ELF-1 (cell line): ENCODE results near the gene ATP6V0D1.
"Not testable (repeated sequence)": the region's sequence is repeated elsewhere in the genome, so short reads cannot be mapped to it uniquely, and the experiment has no call there.

Experiments
- DNase-seq: peaks from one replicate; pipeline ENCODE4 v3.0.0-alpha.2; 2016; ENCODE audit warnings: low read depth, low spot score

The ATP6V0D1 gene

GRCh38 chr16:67504031-67505021, 23.4 kb upstream of the ATP6V0D1 start:
- no peak for DNase-seq

- DNase-seq = no peak
Measured at GRCh38 chr16:67499106-67499505, 18.1 kb upstream of the ATP6V0D1 start.

GRCh38 chr16:67490335-67491096, 9.6 kb upstream of the ATP6V0D1 start:
- DNase-seq = no peak

GRCh38 chr16:67489401-67490083, 8.6 kb upstream of the ATP6V0D1 start:
- DNase-seq = no peak

- not testable (repeated sequence) for DNase-seq
Measured at GRCh38 chr16:67487561-67487960, 6.6 kb upstream of the ATP6V0D1 start.

- DNase-seq = no peak
Measured at GRCh38 chr16:67486805-67487204, 5.8 kb upstream of the ATP6V0D1 start.

- DNase-seq = no peak
Measured at GRCh38 chr16:67483731-67484525, 3.0 kb upstream of the ATP6V0D1 start.

- no peak for DNase-seq
Measured at GRCh38 chr16:67483150-67483549, 2.2 kb upstream of the ATP6V0D1 start, which contains the start of gene AGRP. Gene AGRP (minus strand): TSS chr16:67483547. CDS start chr16:67483398, 149 bp downstream.

- DNase-seq = no peak
Measured at GRCh38 chr16:67482233-67482924, 1.4 kb upstream of the ATP6V0D1 start.

- DNase-seq = no peak
Measured at GRCh38 chr16:67481561-67482232, 740 bp upstream of the ATP6V0D1 start.

GRCh38 chr16:67477960-67478554, 2.9 kb downstream of the ATP6V0D1 start:
- DNase-seq = no peak

- DNase-seq = no peak
Measured at GRCh38 chr16:67474551-67475455, 6.2 kb downstream of the ATP6V0D1 start.

- no peak for DNase-seq
Measured at GRCh38 chr16:67471758-67472384, 9.1 kb downstream of the ATP6V0D1 start.

- DNase-seq = no peak
Measured at GRCh38 chr16:67470359-67470758, 10.6 kb downstream of the ATP6V0D1 start.

GRCh38 chr16:67468731-67469130, 12.2 kb downstream of the ATP6V0D1 start:
- no peak for DNase-seq

GRCh38 chr16:67466581-67466980, 14.4 kb downstream of the ATP6V0D1 start:
- no peak for DNase-seq

- DNase-seq = no peak
Measured at GRCh38 chr16:67464565-67464964, 16.4 kb downstream of the ATP6V0D1 start.

GRCh38 chr16:67463691-67464090, 17.3 kb downstream of the ATP6V0D1 start:
- no peak for DNase-seq
